K562 (cell line): ENCODE results near the gene PLPP4. TPM values are rescaled to one million over a fixed set of nuclear protein-coding genes. Genes with fewer than 3 reads are reported as not detected.

ENCODE experiments used
- ATAC-seq: fragments of 200-7000 bp; cut with Tn5 transposase; 3 replicates; pipeline ENCODE4 v1.9.1; 2020; ENCODE audit warnings: moderate library complexity
- BruUV-seq: library from RNA; stranded (reverse); fragments of 400-500 nt; replicated peaks from 2 replicates; lab custom pipeline; 2021; lab: Mats Ljungman, UMichigan
- CTCF ChIA-PET: fragments of 300-600 bp; formaldehyde crosslinking; extraction: SDS; loops from one replicate; lab custom pipeline; 2021; ENCODE audit warnings: low intra/inter-chr PET ratio; lab: Yijun Ruan, JAX
- POLR2A ChIA-PET: fragments of 300-600, 350-650 bp; sonication (Branson Sonifier 250); formaldehyde crosslinking; extraction: SDS; loops from one replicate; lab custom pipeline; 2021; ENCODE audit warnings: antibody characterized with exemption, inconsistent platforms; lab: Yijun Ruan, JAX
- DNase-seq, 4 experiments: peaks; one replicate each; pipeline versions ENCODE4 v3.0.0 to v3.0.0-alpha.2; 2011 to 2018; ENCODE audit warnings: low spot score in 3 of 4, mixed read lengths in 3 of 4; ENCODE audit errors: extremely low read depth in 1 of 4
- FAIRE-seq: peaks from 2 replicates; lab custom pipeline; 2011; peaks lifted over from hg19 to GRCh38; lab: Jason Lieb, UNC
- H2AFZ ChIP-seq: 2 replicates; pipeline ENCODE4 v1.6.0; 2011; ENCODE audit warnings: low read depth, low read length, control low read depth, inconsistent platforms
- H3K27ac ChIP-seq: fragments of 200-600 bp; 3 replicates; pipeline ENCODE4 v1.8.0; 2011; ENCODE audit warnings: low read depth, mild to moderate bottlenecking, control low read depth, inconsistent platforms, low read length, moderate library complexity, mixed read lengths; ENCODE audit errors: extremely low read depth
- H3K27me3 ChIP-seq, 2 experiments: fragments of 300-600 bp in 1 of 2; 2 replicates in 1 of 2; 3 replicates in 1 of 2; pipeline versions ENCODE4 v1.6.0 to v1.8.0; 2011; ENCODE audit warnings: inconsistent platforms in 2 of 2, low read length in 2 of 2, mild to moderate bottlenecking in 1 of 2, mixed read lengths in 1 of 2, moderate library complexity in 1 of 2; ENCODE audit not compliant: control insufficient read depth in 2 of 2, insufficient read depth in 2 of 2
- H3K36me3 ChIP-seq: fragments of 300-600 bp; 3 replicates; pipeline ENCODE4 v1.8.0; 2011; ENCODE audit warnings: mild to moderate bottlenecking, low read length, inconsistent platforms; ENCODE audit not compliant: control insufficient read depth, insufficient read depth
- H3K4me1 ChIP-seq, 2 experiments: fragments of 200-600 bp in 1 of 2; replicated peaks in 1 of 2; 2 replicates in 1 of 2; 3 replicates in 1 of 2; pipeline versions ENCODE4 v1.5.1 to v1.8.0; 2011; ENCODE audit warnings: inconsistent platforms in 2 of 2, low read length in 2 of 2, mild to moderate bottlenecking in 1 of 2, mixed read lengths in 1 of 2, moderate library complexity in 1 of 2; ENCODE audit not compliant: control insufficient read depth in 2 of 2, insufficient read depth in 2 of 2
- H3K4me2 ChIP-seq: 2 replicates; pipeline ENCODE4 v1.6.1; 2011; ENCODE audit warnings: low read length, control low read depth, inconsistent platforms, mixed read lengths; ENCODE audit not compliant: insufficient read depth
- H3K4me3 ChIP-seq: fragments of 200-600 bp; sonication (generic), shearing (Covaris generic); 2 replicates; pipeline ENCODE4 v1.5.1; 2016; ENCODE audit warnings: control low read depth, inconsistent platforms
- H3K79me2 ChIP-seq: fragments of 200-600 bp; 3 replicates; pipeline ENCODE4 v1.8.0; 2011; ENCODE audit warnings: low read length, inconsistent platforms; ENCODE audit not compliant: control insufficient read depth, insufficient read depth
- H3K9ac ChIP-seq, 2 experiments: 2 replicates each; pipeline versions ENCODE4 v1.6.0 to v1.6.1; 2011; ENCODE audit warnings: low read depth in 2 of 2, low read length in 2 of 2, control low read depth in 1 of 2, inconsistent platforms in 1 of 2, mild to moderate bottlenecking in 1 of 2, mixed read lengths in 1 of 2; ENCODE audit not compliant: insufficient read depth in 1 of 2
- H3K9me1 ChIP-seq: one replicate; pipeline ENCODE4 v1.6.0; 2011; ENCODE audit warnings: inconsistent platforms, mild to moderate bottlenecking, low read length, moderate library complexity; ENCODE audit not compliant: control insufficient read depth, insufficient read depth
- H3K9me3 ChIP-seq: replicated peaks from 2 replicates; pipeline ENCODE4 v1.5.1; 2011; ENCODE audit warnings: low read depth, low read length, inconsistent platforms; ENCODE audit not compliant: control insufficient read depth, insufficient read depth
- H4K20me1 ChIP-seq: replicated peaks from 2 replicates; pipeline ENCODE4 v1.6.1; 2011; ENCODE audit warnings: low read length, inconsistent platforms, mixed read lengths; ENCODE audit not compliant: control insufficient read depth, insufficient read depth
- AFF1 ChIP-seq, 2 experiments: fragments of 450-650 bp; IDR thresholded peaks; 2 replicates each; pipeline ENCODE4 v1.6.1; 2018; ENCODE audit warnings: mild to moderate bottlenecking in 2 of 2, low read depth in 1 of 2; ENCODE audit not compliant: partially characterized antibody in 2 of 2
- CGGBP1 ChIP-seq: fragments of 250-450 bp; sonication (Bioruptor Pico); IDR thresholded peaks from 2 replicates; pipeline ENCODE4 v1.9.0; 2021; ENCODE audit warnings: mild to moderate bottlenecking
- IRF2 ChIP-seq: sonication (generic); formaldehyde crosslinking; IDR thresholded peaks from 2 replicates; pipeline ENCODE4 v1.8.1; 2022; ENCODE audit warnings: mild to moderate bottlenecking, missing genetic modification reagents
- MYC ChIP-seq, 2 experiments: fragments of 250-450 bp in 1 of 2; sonication (Bioruptor Pico) in 1 of 2; IDR thresholded peaks; 2 replicates each; pipeline versions ENCODE4 v1.5.1 to v1.6.1; 2012 to 2021; ENCODE audit warnings: low read depth in 2 of 2, borderline replicate concordance in 1 of 2, improper control_type of control experiment in 1 of 2, low read length in 1 of 2, mild to moderate bottlenecking in 1 of 2, moderate library complexity in 1 of 2
- NCOA4 ChIP-seq: fragments of 450-650 bp; IDR thresholded peaks from 2 replicates; pipeline ENCODE4 v1.6.1; 2018; ENCODE audit warnings: mild to moderate bottlenecking; ENCODE audit not compliant: partially characterized antibody
- NFIX ChIP-seq: fragments of 250-450 bp; sonication (Bioruptor Pico); IDR thresholded peaks from 2 replicates; pipeline ENCODE4 v1.4.0; 2020; ENCODE audit warnings: low read depth, mild to moderate bottlenecking, moderate library complexity
- RBM14 ChIP-seq: fragments of 200-400 bp; formaldehyde crosslinking; IDR thresholded peaks from 2 replicates; pipeline ENCODE4 v1.6.1; 2018; ENCODE audit warnings: low read depth, mild to moderate bottlenecking, low read length, moderate library complexity, borderline replicate concordance; ENCODE audit not compliant: insufficient read depth
- RERE ChIP-seq: sonication (generic); formaldehyde crosslinking; IDR thresholded peaks from 2 replicates; pipeline ENCODE4 v1.8.0; 2023; ENCODE audit warnings: missing genetic modification reagents, mild to moderate bottlenecking, borderline replicate concordance
- SRSF1 ChIP-seq: fragments of 200-400 bp; formaldehyde crosslinking; IDR thresholded peaks from 2 replicates; pipeline ENCODE4 v1.6.1; 2017; ENCODE audit warnings: mild to moderate bottlenecking, low read depth, low read length, moderate library complexity
- SRSF3 ChIP-seq: fragments of 200-400 bp; formaldehyde crosslinking; IDR thresholded peaks from 2 replicates; pipeline ENCODE4 v1.6.1; 2016; ENCODE audit warnings: mild to moderate bottlenecking, low read length, moderate library complexity; ENCODE audit not compliant: insufficient read depth
- ZNF707 ChIP-seq: fragments of 250-450 bp; sonication (Bioruptor Pico); conservative IDR thresholded peaks from 2 replicates; pipeline ENCODE4 v1.8.0; 2022; ENCODE audit warnings: inconsistent platforms, mild to moderate bottlenecking, moderate library complexity
- WGBS: fragments of 100-300 bp; shearing (Covaris generic); methylation state at CpG from one replicate; pipeline ENCODE4 v1.1.6; 2016; ENCODE audit warnings: low coverage, mixed read lengths; ENCODE audit not compliant: insufficient coverage; ENCODE audit errors: missing lambda C conversion rate; 5-methylcytosine and 5-hydroxymethylcytosine counted together
- in situ Hi-C: fragments of 300-500 bp; cut with MboI; formaldehyde crosslinking; loops from 4 replicates; pipeline ENCODE4 v1.15.0; 2018; ENCODE audit warnings: inconsistent platforms, mixed read lengths
- intact Hi-C: fragments of 100-400 bp; cut with micrococcal nuclease; formaldehyde crosslinking; loops from 2 replicates; pipeline ENCODE4 v1.14.2; 2022
- polyA plus RNA-seq, 8 experiments: library from polyadenylated mRNA; depleted of rRNA in 4 of 8; stranded (reverse) in 5 of 8; unstranded in 3 of 8; fragments of >200 nt; fragmentation: Nextera tagmentation in 2 of 8; fragmentation: Illumina TruSeq in 1 of 8; extraction: Ambion mirVana in 2 of 8; extraction: Trizol in 1 of 8; gene quantifications; 2 replicates each; pipeline versions ENCODE4 v1.2.1 to v1.2.3, GENCODE V29; 2011 to 2014; ENCODE audit warnings: inconsistent platforms in 1 of 8, missing spikeins in 1 of 8
- total RNA-seq, 7 experiments: library from RNA; depleted of rRNA in 6 of 7; stranded (reverse); fragments of >200 nt in 6 of 7; fragmentation: Illumina TruSeq in 2 of 7; extraction: Trizol in 2 of 7; gene quantifications; 2 replicates each; pipeline versions ENCODE4 v1.2.1 to v1.2.3, GENCODE V29; 2011 to 2021; ENCODE audit warnings: low replicate concordance in 1 of 7

The PLPP4 gene
- total and polyA plus RNA-seq, 9 of the 15 experiments (the other 6 are each of a cell fraction or from before 2014, with no cell fraction given) = 0.08 TPM; not detected in 8

DNA sequence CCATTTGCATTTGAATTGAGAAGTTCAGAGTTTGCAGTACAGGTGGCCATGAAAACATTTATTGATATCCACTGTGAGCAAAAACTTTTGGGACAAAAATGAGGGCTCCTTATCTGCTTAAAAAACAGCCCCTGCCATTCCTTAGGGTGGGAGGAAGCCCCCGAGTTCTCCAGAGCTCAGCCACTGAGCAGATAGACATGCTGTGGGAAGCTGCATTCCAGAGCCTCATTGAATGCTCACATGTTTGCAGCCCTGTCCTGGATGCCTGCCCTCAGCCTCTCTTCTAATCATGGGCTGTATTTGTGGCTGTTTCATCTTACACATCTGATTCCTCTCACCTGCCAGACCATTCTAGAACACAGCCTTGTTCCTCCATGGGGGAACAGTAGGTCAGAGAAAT, 33.3 kb downstream of the PLPP4 start:
- Histone ChIP-seq H3K36me3 (no peaks in the 10 kb centered on the region), H3K9me1 (no peaks in the 10 kb centered on the region), H3K79me2 (no peaks in the 10 kb centered on the region), H2AFZ (no peak overlapping the region), H3K4me1 (no peaks in the 10 kb centered on the region), H3K9me3 (no peaks in the 10 kb centered on the region), H3K27ac (no peak overlapping the region), H3K27me3 (no peaks in the 10 kb centered on the region), H3K4me3 (no peak overlapping the region), H3K4me2 (no peak overlapping the region), H3K9ac (no peak overlapping the region), H4K20me1 (no peaks in the 10 kb centered on the region; the same call in 1 of the 2 replicates)
- ATAC-seq = no peak
- ChIA-PET POLR2A (no interaction called here), CTCF (no interaction called here)
- FAIRE-seq = no peak
- intact Hi-C loops = no loop called here
- in situ Hi-C loops = no loop called here
- WGBS = 0% methylated on average over 1 of the region's 1 CpG
- DNase-seq = no peak
- BruUV-seq = no TSS peak
- no peak for TF ChIP-seq AFF1 (IDR thresholded peaks at IDR 0.05; ENCODE audit: low read depth in 1 of 2, partially characterized antibody in 2 of 2)
- TF ChIP-seq NCOA4 = no peak
- TF ChIP-seq SRSF3 = no peak
- no peak for TF ChIP-seq IRF2 (CRISPR knock-in tag)
- no peak for TF ChIP-seq RBM14
- no peak for TF ChIP-seq MYC (IDR thresholded peaks at IDR 0.05; ENCODE audit: low read depth, low read length)
- no peak for TF ChIP-seq MYC (CRISPR knock-in tag; IDR thresholded peaks at IDR 0.05; ENCODE audit: borderline replicate concordance, low read depth)
- TF ChIP-seq SRSF1 = no peak
- TF ChIP-seq RERE (CRISPR knock-in tag) = no peak
- TF ChIP-seq ZNF707 (CRISPR knock-in tag) = no peak
- no peak for TF ChIP-seq NFIX (CRISPR knock-in tag)
- no peak for TF ChIP-seq CGGBP1
